ENCODE measurements around the gene FLNB.

Gene FLNB

DNA sequence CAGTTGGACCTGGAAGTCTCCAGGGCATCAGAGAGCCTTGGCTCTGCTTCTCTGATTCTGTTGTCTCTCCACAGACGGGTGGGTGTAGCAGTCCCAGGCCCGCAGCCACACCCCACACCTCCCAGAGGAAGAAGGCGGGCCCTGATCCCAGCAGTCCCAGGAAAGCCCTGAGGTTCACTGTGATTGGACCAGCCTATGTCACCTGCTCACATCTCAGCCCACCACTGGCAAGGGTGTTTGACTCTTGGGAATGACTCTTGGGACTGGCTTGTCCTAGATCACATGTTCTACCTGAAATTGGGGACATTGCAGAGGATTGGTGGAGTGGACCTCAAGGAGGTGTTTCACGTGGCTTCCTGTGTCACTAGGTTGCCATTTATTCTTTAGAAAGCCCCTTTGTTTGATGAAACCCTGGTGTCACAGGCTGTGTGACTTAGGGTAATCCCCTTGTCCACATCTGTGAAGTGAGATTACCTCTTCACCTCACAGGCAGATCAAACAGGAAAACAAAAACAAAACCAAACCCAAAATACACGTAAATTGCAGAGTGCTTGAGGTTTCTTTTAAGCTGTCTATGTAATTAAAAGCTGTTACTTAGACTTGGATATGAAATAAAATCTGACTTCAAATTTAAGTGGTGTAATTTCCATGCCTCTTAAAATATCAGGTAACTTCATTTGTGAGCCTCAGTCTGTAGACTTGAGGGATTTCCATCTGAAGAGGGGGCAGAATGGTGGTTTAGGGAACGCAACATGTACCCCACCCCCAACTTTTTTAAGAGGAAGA, 26.7 kb downstream of the FLNB start:
- TF ChIP-seq FOXM1 (IDR thresholded peaks at IDR 0.05; ENCODE audit: borderline replicate concordance, low read depth) (no peak), TCF12 (IDR thresholded peaks at IDR 0.05; ENCODE audit: low read depth) (no peak), USF1 (IDR thresholded peaks at IDR 0.05) (0 out of 2 replicates have a peak, but pooled peaks have one; percentile 39)

DNA sequence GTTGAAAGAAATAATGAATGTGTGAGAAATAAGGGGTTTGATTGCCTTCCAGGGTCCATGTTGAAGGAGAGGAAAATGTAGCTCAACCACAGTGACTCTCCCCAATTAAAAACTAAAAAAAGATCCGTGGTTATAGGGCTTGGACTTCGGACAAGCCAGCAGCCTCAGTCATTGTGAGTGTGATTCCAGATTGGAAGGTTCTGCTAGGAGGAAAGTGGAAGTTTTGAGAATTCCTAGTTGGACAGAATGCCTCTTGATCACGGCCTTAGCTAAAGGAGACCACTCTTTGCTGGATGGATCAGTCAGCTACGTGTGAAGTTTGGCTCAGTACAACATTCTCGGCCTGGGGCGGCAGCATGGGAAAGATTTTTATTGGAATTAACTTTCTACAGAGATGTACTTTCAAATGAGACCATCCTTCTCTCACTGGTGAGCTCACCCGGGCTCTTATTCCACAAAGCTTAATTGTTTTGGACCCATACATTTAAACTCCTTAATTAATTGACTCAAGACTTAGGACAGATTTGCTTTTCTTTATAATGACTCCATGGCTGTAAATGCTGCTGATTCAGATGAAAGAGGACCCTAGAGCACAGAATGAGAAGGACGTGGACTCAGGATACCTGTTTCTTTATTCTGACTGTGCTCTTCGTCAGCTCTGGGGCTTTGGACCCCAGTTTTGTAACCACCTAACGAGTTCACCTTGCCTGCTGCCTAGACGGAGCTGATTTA, 27.5 kb downstream of the FLNB start:
- TF ChIP-seq USF1 (IDR thresholded peaks at IDR 0.05) (no peak), EGR1 (IDR thresholded peaks at IDR 0.05) (no peak), TEAD4 (IDR thresholded peaks at IDR 0.05) (no peak), NFIC (IDR thresholded peaks at IDR 0.05) (no peak), ZBTB7A (IDR thresholded peaks at IDR 0.05; ENCODE audit: low read depth) (no peak), TAF1 (IDR thresholded peaks at IDR 0.05; ENCODE audit: low read depth) (no peak), TCF12 (IDR thresholded peaks at IDR 0.05; ENCODE audit: low read depth) (no peak), EP300 (IDR thresholded peaks at IDR 0.05; ENCODE audit: borderline replicate concordance) (no peak), REST (IDR thresholded peaks at IDR 0.05; ENCODE audit: low read depth) (no peak), CREB1 (IDR thresholded peaks at IDR 0.05; ENCODE audit: low read depth) (no peak), FOXM1 (IDR thresholded peaks at IDR 0.05; ENCODE audit: borderline replicate concordance, low read depth) (no peak), RAD21 (IDR thresholded peaks at IDR 0.05; ENCODE audit: low read depth) (no peak), CEBPB (IDR thresholded peaks at IDR 0.05) (no peak), YY1 (IDR thresholded peaks at IDR 0.05; ENCODE audit: low read depth) (no peak)
- TF ChIP-seq, protein P1, sequence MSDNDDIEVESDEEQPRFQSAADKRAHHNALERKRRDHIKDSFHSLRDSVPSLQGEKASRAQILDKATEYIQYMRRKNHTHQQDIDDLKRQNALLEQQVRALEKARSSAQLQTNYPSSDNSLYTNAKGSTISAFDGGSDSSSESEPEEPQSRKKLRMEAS (IDR thresholded peaks at IDR 0.05) = no peak

DNA sequence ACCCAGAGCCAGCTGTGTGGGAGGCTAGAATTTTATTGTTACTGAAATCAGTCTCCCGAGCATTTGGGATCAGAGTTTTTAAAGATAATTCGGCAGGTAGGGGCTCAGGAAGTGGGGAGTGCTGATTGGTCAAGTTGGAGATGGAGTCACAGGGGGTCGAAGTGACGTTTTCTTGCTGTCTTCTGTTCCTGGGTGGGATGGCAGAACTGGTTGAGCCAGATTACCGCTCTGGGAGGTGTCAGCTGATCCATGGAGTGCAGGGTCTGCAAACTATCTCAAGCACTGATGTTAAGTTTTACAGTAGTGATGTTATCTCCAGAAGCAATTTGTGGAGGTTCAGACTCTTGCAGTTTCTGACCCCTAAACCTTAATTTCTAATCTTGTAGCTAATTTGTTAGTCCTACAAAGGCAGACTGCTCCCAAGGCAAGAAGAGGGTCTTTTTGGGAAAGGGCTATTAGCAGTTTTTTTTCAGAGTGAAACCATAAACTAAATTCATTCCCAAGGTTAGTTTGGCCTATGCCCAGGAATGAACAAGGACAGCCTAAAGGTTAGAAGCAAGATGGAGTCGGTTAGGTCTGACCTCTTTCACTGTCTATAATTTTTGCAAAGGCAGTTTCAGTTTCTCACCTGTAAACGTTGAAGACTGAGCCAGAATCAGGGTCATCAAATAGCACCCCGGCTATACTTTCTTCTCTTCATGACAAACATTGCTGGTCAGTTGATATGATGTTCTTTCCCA, 28.2 kb downstream of the FLNB start:
- TF ChIP-seq EP300 (IDR thresholded peaks at IDR 0.05; ENCODE audit: borderline replicate concordance) (no peak), USF1 (IDR thresholded peaks at IDR 0.05) (peak; percentile 63)

- no peak for TF ChIP-seq EP300 (IDR thresholded peaks at IDR 0.05; ENCODE audit: borderline replicate concordance)
- TF ChIP-seq EGR1 (IDR thresholded peaks at IDR 0.05) = no peak
- TF ChIP-seq TEAD4 (IDR thresholded peaks at IDR 0.05) = no peak
- no peak for TF ChIP-seq USF1 (IDR thresholded peaks at IDR 0.05)
- no peak for TF ChIP-seq CEBPB (IDR thresholded peaks at IDR 0.05)
- no peak for TF ChIP-seq RAD21 (IDR thresholded peaks at IDR 0.05; ENCODE audit: low read depth)
- no peak for TF ChIP-seq REST (IDR thresholded peaks at IDR 0.05; ENCODE audit: low read depth)
- TF ChIP-seq, protein P1 (IDR thresholded peaks at IDR 0.05) = no peak
- TF ChIP-seq FOXM1 (IDR thresholded peaks at IDR 0.05; ENCODE audit: borderline replicate concordance, low read depth) = no peak
- no peak for TF ChIP-seq ZBTB7A (IDR thresholded peaks at IDR 0.05; ENCODE audit: low read depth)
- no peak for TF ChIP-seq YY1 (IDR thresholded peaks at IDR 0.05; ENCODE audit: low read depth)
- TF ChIP-seq NFIC (IDR thresholded peaks at IDR 0.05) = no peak
- no peak for TF ChIP-seq TAF1 (IDR thresholded peaks at IDR 0.05; ENCODE audit: low read depth)
- no peak for TF ChIP-seq TCF12 (IDR thresholded peaks at IDR 0.05; ENCODE audit: low read depth)
- TF ChIP-seq CREB1 (IDR thresholded peaks at IDR 0.05; ENCODE audit: low read depth) = no peak
Observed at GRCh38 chr3:58037141-58037910, 29.1 kb downstream of the FLNB start.

All from Ishikawa (cell line).